Fibroblast of upper back skin (primary cell): ENCODE data around the gene LGR4.

Source experiments
- DNase-seq: peaks from one replicate; pipeline ENCODE4 v3.0.0-alpha.2; 2013

The LGR4 gene

GRCh38 chr11:27425814-27426213 is 46.8 kb downstream of the LGR4 start:
- no peak for DNase-seq

GRCh38 chr11:27423125-27423524 is 49.5 kb downstream of the LGR4 start:
- DNase-seq, result peak; percentile 57

- DNase-seq, result no peak
Observed at GRCh38 chr11:27421819-27422494, 50.6 kb downstream of the LGR4 start.

GRCh38 chr11:27420722-27421572 is 51.6 kb downstream of the LGR4 start:
- peak; percentile 35 for DNase-seq

- DNase-seq, result no peak
Observed at GRCh38 chr11:27420217-27420616, 52.4 kb downstream of the LGR4 start.

- no peak for DNase-seq
Observed at GRCh38 chr11:27418356-27418755, 54.2 kb downstream of the LGR4 start.

- no peak for DNase-seq
Observed at GRCh38 chr11:27416568-27417176, 55.9 kb downstream of the LGR4 start.

- DNase-seq, result no peak
Observed at GRCh38 chr11:27414644-27415043, 57.9 kb downstream of the LGR4 start.

GRCh38 chr11:27413218-27413617 is 59.4 kb downstream of the LGR4 start:
- no peak for DNase-seq

GRCh38 chr11:27412192-27412691 is 60.3 kb downstream of the LGR4 start:
- DNase-seq, result no peak

GRCh38 chr11:27411328-27411727 is 61.3 kb downstream of the LGR4 start:
- DNase-seq, result no peak

- DNase-seq, result no peak
Observed at GRCh38 chr11:27410272-27410671, 62.3 kb downstream of the LGR4 start.

- no peak for DNase-seq
Observed at GRCh38 chr11:27409742-27410141, 62.8 kb downstream of the LGR4 start.

- no peak for DNase-seq
Observed at GRCh38 chr11:27409049-27409448, 63.5 kb downstream of the LGR4 start.

GRCh38 chr11:27408246-27408800 is 64.3 kb downstream of the LGR4 start:
- DNase-seq, result no peak

- DNase-seq, result no peak
Observed at GRCh38 chr11:27406498-27407354, 65.9 kb downstream of the LGR4 start.

- DNase-seq, result no peak
Observed at GRCh38 chr11:27405134-27405533, 67.5 kb downstream of the LGR4 start.

GRCh38 chr11:27404427-27404826 is 68.2 kb downstream of the LGR4 start:
- no peak for DNase-seq

GRCh38 chr11:27403195-27403594 is 69.4 kb downstream of the LGR4 start:
- DNase-seq, result no peak

GRCh38 chr11:27402450-27402849 is 70.1 kb downstream of the LGR4 start:
- DNase-seq, result no peak

GRCh38 chr11:27401833-27402316 is 70.7 kb downstream of the LGR4 start:
- no peak for DNase-seq

GRCh38 chr11:27401280-27401832 is 71.2 kb downstream of the LGR4 start:
- no peak for DNase-seq
